Natural killer cell (primary cell): Measurements from ENCODE around the gene SOX15. TPM values are rescaled to one million over a fixed set of nuclear protein-coding genes. Genes with fewer than 3 reads are reported as not detected.

ENCODE experiments used
- ATAC-seq, 3 donors: fragments of 150-1000 bp in 2 of 3; fragments of 200-7000 bp in 1 of 3; cut with Tn5 transposase; 1 replicate in 1 of 3; 2 replicates in 2 of 3; pipeline ENCODE4 v1.10.0; 2021; ENCODE audit warnings: mild to moderate bottlenecking in 2 of 3, moderate library complexity in 2 of 3
- DNase-seq, 2 donors: peaks; one replicate each; pipeline versions ENCODE4 v3.0.0 to v3.0.0-alpha.2; 2013 to 2021; ENCODE audit warnings: mixed read lengths in 1 of 2
- H3K27ac ChIP-seq: one replicate; pipeline ENCODE4 v1.5.1; 2013; ENCODE audit warnings: mild to moderate bottlenecking, low read length
- H3K27me3 ChIP-seq: one replicate; pipeline ENCODE4 v1.6.1; 2013; ENCODE audit warnings: low read length; ENCODE audit not compliant: control insufficient read depth, insufficient read depth
- H3K36me3 ChIP-seq: one replicate; pipeline ENCODE4 v1.6.1; 2013; ENCODE audit warnings: low read length; ENCODE audit not compliant: control insufficient read depth, insufficient read depth
- H3K4me1 ChIP-seq: one replicate; pipeline ENCODE4 v1.6.1; 2013; ENCODE audit warnings: low read length; ENCODE audit not compliant: control insufficient read depth, insufficient read depth
- H3K4me3 ChIP-seq: one replicate; pipeline ENCODE4 v1.5.1; 2013; ENCODE audit warnings: low read length
- H3K9me3 ChIP-seq: one replicate; pipeline ENCODE4 v1.6.1; 2013; ENCODE audit warnings: low read length; ENCODE audit not compliant: control insufficient read depth, insufficient read depth
- H3K27ac Mint-ChIP-seq, 2 donors: one replicate each; pipeline ENCODE4 v1.8.0; 2022; ENCODE audit warnings: mild to moderate bottlenecking in 2 of 2, mixed read lengths in 2 of 2, moderate library complexity in 1 of 2
- H3K27me3 Mint-ChIP-seq, 2 donors: one replicate each; pipeline ENCODE4 v1.8.0; 2022; ENCODE audit warnings: low read depth in 2 of 2, mixed read lengths in 2 of 2
- H3K36me3 Mint-ChIP-seq: one replicate; pipeline ENCODE4 v1.8.0; 2022; ENCODE audit warnings: mixed read lengths
- H3K4me1 Mint-ChIP-seq, 2 donors: one replicate each; pipeline ENCODE4 v1.8.0; 2022; ENCODE audit warnings: mixed read lengths in 2 of 2
- H3K4me3 Mint-ChIP-seq: one replicate; pipeline ENCODE4 v1.8.0; 2022; ENCODE audit warnings: mild to moderate bottlenecking, moderate library complexity, mixed read lengths
- H3K9me3 Mint-ChIP-seq, 2 donors: one replicate each; pipeline ENCODE4 v1.8.0; 2022; ENCODE audit warnings: mixed read lengths in 2 of 2
- CTCF ChIP-seq: fragments of 200-600 bp; IDR thresholded peaks from one replicate; pipeline ENCODE4 v1.8.0; 2022; ENCODE audit warnings: antibody characterized with exemption
- WGBS: methylation state at CpG from one replicate; pipeline ENCODE4 v1.1.7; 2013; ENCODE audit warnings: missing lambda C conversion rate; ENCODE audit not compliant: insufficient coverage; 5-methylcytosine and 5-hydroxymethylcytosine counted together
- intact Hi-C: fragments of 100-400 bp; cut with micrococcal nuclease; formaldehyde crosslinking; loops from one replicate; pipeline ENCODE4 v1.14.2; 2022
- total RNA-seq, 4 donors: library from RNA; stranded (reverse); fragments of 120-200 nt in 1 of 4; gene quantifications; one replicate each; pipeline versions ENCODE4 v1.2.3 to v1.2.4, GENCODE V29; 2013 to 2022

Gene SOX15
- total RNA-seq, 3 donors from 2014 or later (not counting 1 experiment from before 2014, with no cell fraction given) = 0.27 TPM; not detected in 2

- 95% methylated on average over 12 of the region's 12 CpGs for WGBS
- no peaks in the 10 kb centered on the region for H3K9me3 Mint-ChIP-seq
- H3K4me3 ChIP-seq = no peak overlapping the region
- no peaks in the 10 kb centered on the region for H3K27me3 Mint-ChIP-seq
- intact Hi-C loops = no loop called here
- no peak for ATAC-seq
- no peak for TF ChIP-seq CTCF
- H3K27me3 ChIP-seq = no peaks in the 10 kb centered on the region
- no peaks in the 10 kb centered on the region for H3K36me3 Mint-ChIP-seq
- peaks cover 2% of the 10 kb centered on the region for H3K36me3 ChIP-seq
- DNase-seq = no peak
- H3K27ac Mint-ChIP-seq = no peak overlapping the region
- H3K4me1 ChIP-seq = peaks cover 64% of the 10 kb centered on the region
- no peaks in the 10 kb centered on the region for H3K9me3 ChIP-seq
- no peak overlapping the region for H3K4me3 Mint-ChIP-seq
- H3K27ac ChIP-seq = no peak overlapping the region
- H3K4me1 Mint-ChIP-seq = peaks cover 44 to 62% of the 10 kb centered on the region in 2 donors
These were observed 33.3 kb downstream of the SOX15 start for GRCh38 chr17:7556627-7557026.

- 86% methylated on average over 10 of the region's 10 CpGs for WGBS
These were observed 34.5 kb downstream of the SOX15 start for GRCh38 chr17:7555320-7555948.

GRCh38 chr17:7553356-7553755 lies 36.5 kb downstream of the SOX15 start:
- Mint-ChIP-seq H3K4me3 (no peak overlapping the region), H3K4me1 (peaks cover 47 to 65% of the 10 kb centered on the region in 2 donors), H3K9me3 (no peaks in the 10 kb centered on the region), H3K36me3 (no peaks in the 10 kb centered on the region), H3K27me3 (no peaks in the 10 kb centered on the region), H3K27ac (peak overlapping the region; percentile 72 to 86)
- no peak overlapping the region for H3K4me3 ChIP-seq
- DNase-seq (no peak), ATAC-seq (no peak)
- WGBS = 89% methylated on average over 1 of the region's 1 CpG
- peaks cover 2% of the 10 kb centered on the region for H3K36me3 ChIP-seq
- intact Hi-C loops = no loop called here
- no peak for TF ChIP-seq CTCF
- no peaks in the 10 kb centered on the region for H3K9me3 ChIP-seq
- H3K27me3 ChIP-seq = no peaks in the 10 kb centered on the region
- H3K4me1 ChIP-seq = peaks cover 60% of the 10 kb centered on the region
- peak overlapping the region; percentile 72 for H3K27ac ChIP-seq

More at GRCh38 chr17:7555320-7555948, 34.5 kb downstream of the SOX15 start:
- DNase-seq (no peak), ATAC-seq (no peak)
- H3K27me3 ChIP-seq = no peaks in the 10 kb centered on the region
- H3K4me3 ChIP-seq = no peak overlapping the region
- H3K27me3 Mint-ChIP-seq = no peaks in the 10 kb centered on the region
- peaks cover 59% of the 10 kb centered on the region for H3K4me1 ChIP-seq
- H3K4me3 Mint-ChIP-seq = no peak overlapping the region
- no peak for TF ChIP-seq CTCF
- H3K4me1 Mint-ChIP-seq = peaks cover 38 to 62% of the 10 kb centered on the region in 2 donors
- H3K27ac ChIP-seq = no peak overlapping the region
- H3K27ac Mint-ChIP-seq = peak overlapping the region; percentile 20 to 46
- no peaks in the 10 kb centered on the region for H3K9me3 Mint-ChIP-seq
- intact Hi-C loops = no loop called here
- H3K36me3 Mint-ChIP-seq = no peaks in the 10 kb centered on the region
- peaks cover 2% of the 10 kb centered on the region for H3K36me3 ChIP-seq
- no peaks in the 10 kb centered on the region for H3K9me3 ChIP-seq

GRCh38 chr17:7552621-7553051 lies 37.3 kb downstream of the SOX15 start:
- Histone ChIP-seq H3K4me1 (peaks cover 60% of the 10 kb centered on the region), H3K27ac (peak overlapping the region; percentile 72), H3K36me3 (peaks cover 2% of the 10 kb centered on the region), H3K9me3 (no peaks in the 10 kb centered on the region), H3K27me3 (no peaks in the 10 kb centered on the region), H3K4me3 (no peak overlapping the region)
- Mint-ChIP-seq H3K4me3 (peak overlapping the region; percentile 61), H3K4me1 (peaks cover 54 to 71% of the 10 kb centered on the region in 2 donors), H3K36me3 (no peaks in the 10 kb centered on the region), H3K9me3 (no peaks in the 10 kb centered on the region), H3K27me3 (no peaks in the 10 kb centered on the region), H3K27ac (peak overlapping the region; percentile 72 to 86)
- DNase-seq = peak in 1 of 2 donors; percentile 70
- peak in 2 of 3 donors; percentile 45 for ATAC-seq
- TF ChIP-seq CTCF = no peak
- WGBS = 8% methylated on average over 6 of the region's 6 CpGs
- intact Hi-C loops = no loop called here
